ENCODE results near the gene ABHD16B. TPM values are rescaled to one million over a fixed set of nuclear protein-coding genes. Genes with fewer than 3 reads are reported as not detected.

The ABHD16B gene
- total and polyA plus RNA-seq, 8 donors: 0.37 to 0.43 TPM; not detected in 6

DNA sequence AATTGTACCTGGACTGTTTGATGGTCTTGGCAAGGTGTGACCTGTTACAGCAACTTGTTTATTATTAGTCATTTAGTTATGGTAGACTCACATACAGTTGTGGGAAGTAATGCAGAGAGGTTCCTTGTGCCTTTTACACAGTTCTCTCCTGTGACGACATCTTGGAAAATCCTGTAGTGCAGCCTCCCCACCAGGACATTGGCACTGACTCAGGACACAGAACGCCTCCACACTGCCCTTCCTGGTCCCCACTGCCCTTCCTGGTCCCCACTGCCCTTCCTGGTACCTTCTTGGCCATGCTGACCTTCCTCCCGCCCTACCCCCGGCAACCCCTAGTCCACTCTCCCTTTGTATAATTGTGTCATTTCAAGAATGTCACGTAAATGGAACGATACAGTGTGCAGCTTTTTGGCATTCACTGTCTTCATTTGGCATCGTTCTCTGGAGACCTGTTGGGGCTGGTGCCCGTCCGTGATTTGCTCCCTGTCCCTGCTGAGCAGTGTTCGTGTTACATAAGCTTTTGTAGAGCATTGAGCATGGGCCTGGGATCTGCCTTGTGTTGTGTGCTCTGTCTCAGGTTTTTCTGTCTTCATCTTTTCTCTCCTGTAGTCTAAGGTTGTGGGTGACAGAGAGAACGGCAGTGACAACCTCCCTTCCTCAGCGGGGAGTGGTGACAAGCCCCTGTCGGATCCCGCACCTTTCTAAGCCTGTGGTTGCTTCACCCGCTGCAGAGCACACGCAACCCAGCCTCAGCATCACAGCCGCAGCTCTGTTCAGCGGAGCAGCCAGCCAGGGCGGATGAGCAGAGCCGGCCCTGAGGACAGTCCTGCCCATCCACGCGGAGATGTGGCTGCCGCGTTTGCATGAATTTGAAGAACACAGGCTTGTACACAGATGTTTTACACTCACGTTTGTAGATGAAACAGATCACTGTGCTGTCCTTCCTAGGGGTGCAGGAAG is 28.2 kb downstream of the ABHD16B start:
- intact Hi-C loops (cut with DNase I; ENCODE audit: low total_unique reads): no loop called here
- TF ChIP-seq POLR2A (IDR thresholded peaks at IDR 0.05): no peak
- TF ChIP-seq, protein P1, sequence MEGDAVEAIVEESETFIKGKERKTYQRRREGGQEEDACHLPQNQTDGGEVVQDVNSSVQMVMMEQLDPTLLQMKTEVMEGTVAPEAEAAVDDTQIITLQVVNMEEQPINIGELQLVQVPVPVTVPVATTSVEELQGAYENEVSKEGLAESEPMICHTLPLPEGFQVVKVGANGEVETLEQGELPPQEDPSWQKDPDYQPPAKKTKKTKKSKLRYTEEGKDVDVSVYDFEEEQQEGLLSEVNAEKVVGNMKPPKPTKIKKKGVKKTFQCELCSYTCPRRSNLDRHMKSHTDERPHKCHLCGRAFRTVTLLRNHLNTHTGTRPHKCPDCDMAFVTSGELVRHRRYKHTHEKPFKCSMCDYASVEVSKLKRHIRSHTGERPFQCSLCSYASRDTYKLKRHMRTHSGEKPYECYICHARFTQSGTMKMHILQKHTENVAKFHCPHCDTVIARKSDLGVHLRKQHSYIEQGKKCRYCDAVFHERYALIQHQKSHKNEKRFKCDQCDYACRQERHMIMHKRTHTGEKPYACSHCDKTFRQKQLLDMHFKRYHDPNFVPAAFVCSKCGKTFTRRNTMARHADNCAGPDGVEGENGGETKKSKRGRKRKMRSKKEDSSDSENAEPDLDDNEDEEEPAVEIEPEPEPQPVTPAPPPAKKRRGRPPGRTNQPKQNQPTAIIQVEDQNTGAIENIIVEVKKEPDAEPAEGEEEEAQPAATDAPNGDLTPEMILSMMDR (IDR thresholded peaks at IDR 0.05): no peak
- TF ChIP-seq POLR2AphosphoS5 (IDR thresholded peaks at IDR 0.05): no peak
- Histone ChIP-seq H3K9me3 (no peaks in the 10 kb centered on the region), H3K36me3 (peaks cover 37 to 78% (median 73%) of the 10 kb centered on the region in 4 donors), H3K4me1 (peaks cover 6 to 20% (median 9%) of the 10 kb centered on the region in 4 donors), H3K4me3 (no peak overlapping the region), H3K27me3 (no peaks in the 10 kb centered on the region), H3K27ac (no peak overlapping the region)
- WGBS, 5 donors: 84 to 89% (median 88%) methylated on average over 25 of the region's 25 CpGs
- peak in 1 of 2 donors; percentile 37 for DNase-seq

DNA sequence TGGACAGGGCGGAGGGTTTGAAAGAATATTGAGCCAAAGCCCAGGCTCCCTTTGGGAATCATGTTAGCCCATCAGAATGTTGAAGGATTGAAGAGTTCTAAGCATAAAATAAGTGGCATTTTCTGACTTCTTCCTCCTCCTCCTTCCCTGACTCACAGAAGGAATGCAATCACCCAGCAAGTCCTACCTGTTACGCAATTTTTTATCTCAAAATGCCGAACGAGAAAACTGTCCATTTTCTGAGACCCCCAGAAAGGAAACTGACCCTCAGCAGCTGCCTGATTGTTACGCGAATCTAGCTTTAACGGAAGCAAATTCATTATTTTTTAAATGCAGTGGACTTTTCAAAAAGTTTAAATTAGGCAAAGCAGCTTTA is 28.9 kb downstream of the ABHD16B start:
- H3K27me3 ChIP-seq: no peaks in the 10 kb centered on the region
- no peaks in the 10 kb centered on the region for H3K9me3 ChIP-seq
- intact Hi-C loops (cut with DNase I; ENCODE audit: low total_unique reads): no loop called here
- H3K4me1 ChIP-seq: peaks cover 6 to 21% (median 11%) of the 10 kb centered on the region in 4 donors
- no peak overlapping the region for H3K27ac ChIP-seq
- 77 to 89% (median 85%) methylated on average over 7 of the region's 7 CpGs for WGBS, 5 donors
- TF ChIP-seq, protein P1 (IDR thresholded peaks at IDR 0.05): no peak
- no peak for TF ChIP-seq POLR2AphosphoS5 (IDR thresholded peaks at IDR 0.05)
- TF ChIP-seq EP300 (IDR thresholded peaks at IDR 0.05): no peak
- no peak for TF ChIP-seq POLR2A (IDR thresholded peaks at IDR 0.05)
- peaks cover 37 to 71% (median 67%) of the 10 kb centered on the region in 4 donors for H3K36me3 ChIP-seq
- DNase-seq: no peak
- H3K4me3 ChIP-seq: no peak overlapping the region

DNA sequence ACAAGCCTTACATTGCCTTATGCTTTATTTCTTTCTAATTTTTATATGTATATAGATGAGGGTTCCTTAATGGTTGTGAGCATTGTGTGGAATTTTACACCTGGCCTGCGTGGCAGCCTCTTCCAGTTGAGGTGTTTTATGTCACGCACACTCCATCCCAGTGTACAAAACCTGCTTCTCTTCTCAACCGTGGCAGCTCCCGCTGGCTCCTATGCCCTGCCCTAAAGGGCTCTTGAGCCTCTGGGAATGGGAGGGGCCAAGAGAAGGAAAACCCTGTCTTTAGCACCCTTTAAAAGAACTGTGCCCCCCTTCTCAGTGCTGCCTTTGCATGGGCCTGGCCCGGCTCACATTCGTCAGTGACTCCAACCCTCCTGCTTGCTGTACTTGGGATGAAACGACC is 29.3 kb downstream of the ABHD16B start:
- no peaks in the 10 kb centered on the region for H3K9me3 ChIP-seq
- H3K27ac ChIP-seq: no peak overlapping the region
- WGBS, 5 donors: 79 to 90% (median 81%) methylated on average over 7 of the region's 7 CpGs
- peaks cover 6 to 21% (median 11%) of the 10 kb centered on the region in 4 donors for H3K4me1 ChIP-seq
- DNase-seq: no peak
- H3K4me3 ChIP-seq: no peak overlapping the region
- intact Hi-C loops (cut with DNase I; ENCODE audit: low total_unique reads): no loop called here
- peaks cover 34 to 67% (median 63%) of the 10 kb centered on the region in 4 donors for H3K36me3 ChIP-seq
- no peak for TF ChIP-seq EP300 (IDR thresholded peaks at IDR 0.05)
- TF ChIP-seq POLR2AphosphoS5 (IDR thresholded peaks at IDR 0.05): no peak
- H3K27me3 ChIP-seq: no peaks in the 10 kb centered on the region

DNA sequence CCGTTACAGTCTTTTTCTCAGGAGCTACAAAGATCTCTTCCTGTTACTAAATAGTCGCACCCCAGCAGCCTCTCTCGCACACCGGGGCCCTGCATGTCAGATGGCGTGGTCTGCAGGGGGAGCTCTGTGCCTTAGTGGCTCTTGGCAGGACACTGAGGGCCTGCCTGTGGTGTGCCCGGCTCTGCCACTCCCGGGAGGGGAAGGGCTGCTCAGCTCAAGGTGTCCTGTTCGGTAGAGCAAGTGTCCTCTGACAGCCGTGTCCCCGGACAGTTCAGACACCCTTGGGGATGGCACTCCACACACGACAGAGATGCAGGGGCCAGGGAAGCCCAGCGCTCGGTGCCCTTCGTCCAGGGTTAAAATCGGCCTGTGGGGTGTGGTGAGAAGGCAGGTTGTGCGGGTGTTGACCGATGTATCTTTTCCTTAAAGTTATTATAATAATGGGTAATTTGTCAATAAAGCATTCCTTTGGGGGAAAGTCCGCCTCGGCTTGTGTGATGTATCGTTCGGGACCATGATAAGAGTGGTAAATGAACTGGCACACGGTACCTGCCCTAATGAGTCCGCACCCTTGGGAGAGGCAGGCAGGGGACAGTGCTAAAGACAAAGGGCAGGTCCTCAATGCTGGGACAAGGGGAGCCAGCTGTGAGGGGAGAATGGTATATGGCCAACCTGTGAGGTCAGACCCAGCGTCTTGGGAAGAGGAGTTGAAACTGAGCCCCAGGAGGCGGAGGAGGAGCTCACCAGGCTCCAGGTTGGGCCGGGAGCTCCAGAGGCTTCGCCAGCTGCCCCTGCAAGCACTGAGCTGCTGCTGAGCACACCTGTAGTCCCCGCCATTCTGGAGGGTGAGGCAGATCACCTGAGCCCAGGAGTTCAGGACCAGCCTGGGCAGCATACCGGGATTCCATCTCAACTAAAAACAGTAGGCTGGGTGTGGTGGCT is 30.0 kb downstream of the ABHD16B start:
- no peak overlapping the region for H3K27ac ChIP-seq
- no peaks in the 10 kb centered on the region for H3K9me3 ChIP-seq
- no peaks in the 10 kb centered on the region for H3K27me3 ChIP-seq
- intact Hi-C loops (cut with DNase I; ENCODE audit: low total_unique reads): no loop called here
- 78 to 87% (median 84%) methylated on average over 28 to 29 of the region's 29 CpGs for WGBS, 5 donors
- TF ChIP-seq POLR2A (IDR thresholded peaks at IDR 0.05) (no peak), POLR2AphosphoS5 (IDR thresholded peaks at IDR 0.05) (no peak), EP300 (IDR thresholded peaks at IDR 0.05) (no peak)
- TF ChIP-seq, protein P1 (IDR thresholded peaks at IDR 0.05): no peak
- H3K4me3 ChIP-seq: no peak overlapping the region
- no peak for DNase-seq
- peaks cover 31 to 60% (median 56%) of the 10 kb centered on the region in 4 donors for H3K36me3 ChIP-seq
- H3K4me1 ChIP-seq: peaks cover 11 to 29% (median 17%) of the 10 kb centered on the region in 4 donors

Data from stomach (tissue), 9 donors.